ENCODE results near the gene EPHA1.

- TF ChIP-seq CTCF (tag by site-specific recombination; IDR thresholded peaks at IDR 0.05): no peak
- TF ChIP-seq ZBTB21 (tag by site-specific recombination; IDR thresholded peaks at IDR 0.05): no peak
- no peak for TF ChIP-seq ZBTB1 (tag by site-specific recombination; IDR thresholded peaks at IDR 0.05)
These were observed 40.7 kb downstream of the EPHA1 start for GRCh38 chr7:143367972-143368371.

All from HEK293 (cell line).